ENCODE results near the gene RAPGEF4. TPM values are rescaled to one million over a fixed set of nuclear protein-coding genes. Genes with fewer than 3 reads are reported as not detected.

RAPGEF4 gene
- total RNA-seq, 3 donors from 2014 or later, result 1.2 to 2.8 (median 2.2) TPM

GRCh38 chr2:172839446-172839845 lies 103.8 kb downstream of the RAPGEF4 start:
- H3K4me1 ChIP-seq (ENCODE audit: low read depth), result no peaks in the 10 kb centered on the region
- no peak for ATAC-seq
- no peak for DNase-seq
- no peak for TF ChIP-seq CTCF (IDR thresholded peaks at IDR 0.05)
- no peak overlapping the region for H3K4me3 ChIP-seq
- intact Hi-C loops (cut with DNase I, micrococcal nuclease), result no loop called here
- no peaks in the 10 kb centered on the region for H3K9me3 ChIP-seq
- H3K36me3 ChIP-seq (ENCODE audit: low read depth), result no peaks in the 10 kb centered on the region

- TF ChIP-seq CTCF (IDR thresholded peaks at IDR 0.05), result no peak
- Histone ChIP-seq H3K9me3 (no peaks in the 10 kb centered on the region), H3K4me1 (ENCODE audit: low read depth) (no peaks in the 10 kb centered on the region), H3K4me3 (no peak overlapping the region), H3K36me3 (ENCODE audit: low read depth) (no peaks in the 10 kb centered on the region)
- DNase-seq, result no peak
- no peak for ATAC-seq
- intact Hi-C loops (cut with DNase I, micrococcal nuclease), result no loop called here
Observed at GRCh38 chr2:172842511-172843265, 107.0 kb downstream of the RAPGEF4 start.

GRCh38 chr2:172843266-172843582 lies 107.6 kb downstream of the RAPGEF4 start:
- Histone ChIP-seq H3K4me1 (ENCODE audit: low read depth) (no peaks in the 10 kb centered on the region), H3K9me3 (no peaks in the 10 kb centered on the region), H3K4me3 (no peak overlapping the region), H3K36me3 (ENCODE audit: low read depth) (no peaks in the 10 kb centered on the region)
- TF ChIP-seq CTCF (IDR thresholded peaks at IDR 0.05), result no peak
- DNase-seq, result no peak
- no peak for ATAC-seq
- intact Hi-C loops (cut with DNase I, micrococcal nuclease), result no loop called here

GRCh38 chr2:172843902-172844715 lies 108.5 kb downstream of the RAPGEF4 start:
- H3K4me1 ChIP-seq (ENCODE audit: low read depth), result no peaks in the 10 kb centered on the region
- TF ChIP-seq CTCF (IDR thresholded peaks at IDR 0.05), result no peak
- H3K9me3 ChIP-seq, result no peaks in the 10 kb centered on the region
- intact Hi-C loops (cut with DNase I, micrococcal nuclease), result no loop called here
- ATAC-seq, result no peak
- H3K36me3 ChIP-seq (ENCODE audit: low read depth), result no peaks in the 10 kb centered on the region
- no peak for DNase-seq
- no peak overlapping the region for H3K4me3 ChIP-seq

GRCh38 chr2:172845028-172845630 lies 109.5 kb downstream of the RAPGEF4 start:
- no peak for TF ChIP-seq CTCF (IDR thresholded peaks at IDR 0.05)
- ATAC-seq, result no peak
- Histone ChIP-seq H3K4me1 (ENCODE audit: low read depth) (no peaks in the 10 kb centered on the region), H3K9me3 (no peaks in the 10 kb centered on the region), H3K36me3 (ENCODE audit: low read depth) (no peaks in the 10 kb centered on the region), H3K4me3 (no peak overlapping the region)
- intact Hi-C loops (cut with DNase I, micrococcal nuclease), result no loop called here
- no peak for DNase-seq

All from mucosa of descending colon (tissue), 3 donors.